Sigmoid colon (tissue), 7 donors: ENCODE data around the gene WBP1. TPM values are rescaled to one million over a fixed set of nuclear protein-coding genes. Genes with fewer than 3 reads are reported as not detected.
"Not testable (repeated sequence)": the region's sequence is repeated elsewhere in the genome, so short reads cannot be mapped to it uniquely, and the experiment has no call there.

ENCODE experiments used
- DNase-seq: peaks from one replicate; pipeline ENCODE4 v3.0.0-alpha.2; 2019
- H3K27ac ChIP-seq, 4 donors: fragments of 200-600 bp; sonication (generic); one replicate each; pipeline ENCODE4 v1.5.1; 2016 to 2019; ENCODE audit warnings: mild to moderate bottlenecking in 1 of 4
- H3K27me3 ChIP-seq, 3 donors: fragments of 200-600 bp; sonication (generic); one replicate each; pipeline ENCODE4 v1.5.1; 2019; ENCODE audit warnings: mild to moderate bottlenecking in 1 of 3
- H3K36me3 ChIP-seq, 4 donors: fragments of 200-600 bp; sonication (generic); one replicate each; pipeline ENCODE4 v1.5.1; 2016 to 2019
- H3K4me1 ChIP-seq, 4 donors: fragments of 200-600 bp; sonication (generic); one replicate each; pipeline ENCODE4 v1.5.1; 2017 to 2019
- H3K4me3 ChIP-seq, 4 donors: fragments of 200-600 bp; sonication (generic); one replicate each; pipeline ENCODE4 v1.5.1; 2017 to 2019; ENCODE audit warnings: mild to moderate bottlenecking in 2 of 4, moderate library complexity in 1 of 4
- H3K9me3 ChIP-seq, 4 donors: fragments of 200-600 bp in 3 of 4; sonication (generic) in 3 of 4; one replicate each; pipeline versions ENCODE4 v1.5.1 to v1.6.1; 2013 to 2019
- CTCF ChIP-seq, 4 experiments: fragments of 450-650 bp in 3 of 4; fragments of 200-600 bp in 1 of 4; IDR thresholded peaks; one replicate each; pipeline ENCODE4 v1.5.1; 2016 to 2019; ENCODE audit warnings: antibody characterized with exemption in 4 of 4, mild to moderate bottlenecking in 3 of 4, moderate library complexity in 2 of 4
- EP300 ChIP-seq, 4 donors: sonication (generic); formaldehyde crosslinking; IDR thresholded peaks; one replicate each; pipeline ENCODE4 v1.6.1; 2017; ENCODE audit warnings: antibody characterized with exemption in 4 of 4
- POLR2A ChIP-seq, 2 donors: fragments of 450-650 bp; IDR thresholded peaks; one replicate each; pipeline ENCODE4 v1.6.1; 2016; ENCODE audit warnings: antibody characterized with exemption in 2 of 2, mild to moderate bottlenecking in 2 of 2, moderate library complexity in 2 of 2
- POLR2AphosphoS5 ChIP-seq, 4 donors: sonication (generic); formaldehyde crosslinking; IDR thresholded peaks; one replicate each; pipeline ENCODE4 v1.6.1; 2017; ENCODE audit warnings: antibody characterized with exemption in 4 of 4
- WGBS, 2 donors: extraction: QIAGEN DNeasy Blood & Tissue Kit; methylation state at CpG; one replicate each; pipeline ENCODE4 v1.1.7; 2013; 5-methylcytosine and 5-hydroxymethylcytosine counted together
- intact Hi-C: fragments of 100-400 bp; cut with DNase I; formaldehyde crosslinking; loops from one replicate; pipeline ENCODE4 v1.15.1; 2023
- polyA plus RNA-seq, 3 donors: library from polyadenylated mRNA; stranded (reverse); fragments of 200-250 nt; gene quantifications; one replicate each; pipeline ENCODE4 v1.2.3, GENCODE V29; 2013
- total RNA-seq, 4 donors: library from RNA; depleted of rRNA; stranded (reverse); fragments of >200 nt; gene quantifications; one replicate each; pipeline ENCODE4 v1.1.0, GENCODE V29; 2016
- donor health status: healthy with polysubstance abuse.
- donor health status: Bipolar disorder and iron deficiency.
- donor health status: healthy.

Gene WBP1
- total and polyA plus RNA-seq, 7 donors: 59.2 to 89.2 (median 63.1) TPM

GRCh38 chr2:74420006-74420405, 38.2 kb upstream of the WBP1 start:
- intact Hi-C loops: loop anchor here (2.0 kb wide), 1 partner anchor 35 kb away; the partner anchor contains the start of gene INO80B
- Histone ChIP-seq H3K4me3 (no peak overlapping the region), H3K27me3 (no peaks in the 10 kb centered on the region), H3K4me1 (peaks cover 0 to 29% (median 18%) of the 10 kb centered on the region in 4 donors), H3K36me3 (peaks cover 0 to under 1% (median 0%) of the 10 kb centered on the region in 4 donors), H3K27ac (no peak overlapping the region), H3K9me3 (no peaks in the 10 kb centered on the region)
- WGBS, 2 donors: 67 to 68% methylated on average over 2 of the region's 2 CpGs
- TF ChIP-seq POLR2AphosphoS5 (IDR thresholded peaks at IDR 0.05) (no peak), EP300 (IDR thresholded peaks at IDR 0.05) (no peak), POLR2A (IDR thresholded peaks at IDR 0.05) (no peak), CTCF (IDR thresholded peaks at IDR 0.05) (no peak)
- no peak for DNase-seq

GRCh38 chr2:74420443-74421103, 37.7 kb upstream of the WBP1 start:
- H3K4me3 ChIP-seq: peak overlapping the region in 3 of 4 donors; percentile 69 to 71 (median 69)
- H3K36me3 ChIP-seq: not testable (repeated sequence)
- peak overlapping the region in 3 of 4 donors; percentile 74 to 77 (median 75) for H3K27ac ChIP-seq

GRCh38 chr2:74421221-74421870, 36.9 kb upstream of the WBP1 start, which contains the start of the genes C2orf81 and WDR54:
Gene C2orf81, minus strand, starts transcription at chr2:74421619. Its CDS starts 59 bp downstream, at chr2:74421560.
Gene WDR54, plus strand, starts transcription at chr2:74421730. Its CDS starts 424 bp downstream, at chr2:74422154.
- peaks cover 0 to 19% (median 10%) of the 10 kb centered on the region in 4 donors for H3K4me1 ChIP-seq
- WGBS, 2 donors: 0% methylated on average over 57 of the region's 57 CpGs
- TF ChIP-seq POLR2A (IDR thresholded peaks at IDR 0.05) (peak in 1 of 2 donors; percentile 17), EP300 (IDR thresholded peaks at IDR 0.05) (no peak), POLR2AphosphoS5 (IDR thresholded peaks at IDR 0.05) (peak; percentile 35 to 77 (median 65)), CTCF (IDR thresholded peaks at IDR 0.05) (no peak)
- H3K36me3 ChIP-seq: peaks cover 0 to 14% (median 0%) of the 10 kb centered on the region in 4 donors
- intact Hi-C loops: loop anchor here (2.0 kb wide), 1 partner anchor 33 kb away; the partner anchor contains the start of gene INO80B
- DNase-seq: peak; percentile 92
- no peaks in the 10 kb centered on the region for H3K9me3 ChIP-seq
- H3K27ac ChIP-seq: peak within 1 kb of the TSS; percentile 69 to 77 (median 74)
- H3K4me3 ChIP-seq: peak within 1 kb of the TSS; percentile 63 to 71 (median 69)
- no peaks in the 10 kb centered on the region for H3K27me3 ChIP-seq

More at GRCh38 chr2:74420443-74421103, 37.7 kb upstream of the WBP1 start:
- H3K4me1 ChIP-seq: peaks cover 0 to 24% (median 15%) of the 10 kb centered on the region in 4 donors
- DNase-seq: peak; percentile 55
- WGBS, 2 donors: 65 to 78% methylated on average over 19 of the region's 19 CpGs
- intact Hi-C loops: loop anchor here (2.0 kb wide), 1 partner anchor 34 kb away; the partner anchor contains the start of gene INO80B
- H3K9me3 ChIP-seq, H3K27me3 ChIP-seq: not testable (repeated sequence)

- H3K9me3 ChIP-seq: no peaks in the 10 kb centered on the region
- H3K27ac ChIP-seq: no peak overlapping the region
- H3K4me1 ChIP-seq: peaks cover 0 to 16% (median 10%) of the 10 kb centered on the region in 4 donors
- H3K36me3 ChIP-seq: peaks cover 0 to 35% (median 10%) of the 10 kb centered on the region in 4 donors
- peak; percentile 64 for DNase-seq
- intact Hi-C loops: loop anchor here (2.0 kb wide), 1 partner anchor 15 kb away; no protein-coding TSS in a partner anchor
- WGBS, 2 donors: 61 to 85% methylated on average over 9 of the region's 9 CpGs
- no peaks in the 10 kb centered on the region for H3K27me3 ChIP-seq
- no peak overlapping the region for H3K4me3 ChIP-seq
- TF ChIP-seq CTCF (IDR thresholded peaks at IDR 0.05): no peak
- TF ChIP-seq EP300 (IDR thresholded peaks at IDR 0.05): no peak
- TF ChIP-seq POLR2AphosphoS5 (IDR thresholded peaks at IDR 0.05): no peak
- TF ChIP-seq POLR2A (IDR thresholded peaks at IDR 0.05): no peak
Observed at GRCh38 chr2:74423231-74424095, 34.8 kb upstream of the WBP1 start.
